GM19372 (cell line): ENCODE measurements around the gene KCNQ1.
A peak's percentile ranks its signal among the peaks of the same experiment; 100 is the strongest.

Experiments used
- ATAC-seq: cut with Tn5 transposase; IDR thresholded peaks from one replicate; pipeline ENCODE4 v1.9.1; 2021; ENCODE audit warnings: mild to moderate bottlenecking, low read depth, moderate library complexity; ENCODE audit not compliant: unreplicated experiment

KCNQ1 gene

GRCh38 chr11:2444821-2445745 lies at the start of gene KCNQ1:
KCNQ1 (plus strand) TSS chr11:2445008; CDS start chr11:2445099, 91 bp downstream.
- ATAC-seq = no peak

GRCh38 chr11:2395211-2395730 lies 49.5 kb upstream of the KCNQ1 start:
- no peak for ATAC-seq

- no peak for ATAC-seq
Measured at GRCh38 chr11:2395856-2396255, 49.0 kb upstream of the KCNQ1 start.

- ATAC-seq = no peak
Measured at GRCh38 chr11:2396471-2396870, 48.3 kb upstream of the KCNQ1 start.

- ATAC-seq = no peak
Measured at GRCh38 chr11:2397005-2397404, 47.8 kb upstream of the KCNQ1 start.

GRCh38 chr11:2398664-2399355 lies 46.0 kb upstream of the KCNQ1 start:
- no peak for ATAC-seq

GRCh38 chr11:2399488-2400068 lies 45.2 kb upstream of the KCNQ1 start:
- ATAC-seq = no peak

- peak; percentile 90 for ATAC-seq
Measured at GRCh38 chr11:2400069-2400761, 44.6 kb upstream of the KCNQ1 start, which contains the start of gene TSSC4. TSSC4 (plus strand) TSS chr11:2400750; CDS start chr11:2402634, 1,884 bp downstream.

GRCh38 chr11:2400762-2401435 lies 43.9 kb upstream of the KCNQ1 start:
- ATAC-seq = no peak

- ATAC-seq = no peak
Measured at GRCh38 chr11:2401436-2401984, 43.3 kb upstream of the KCNQ1 start.

GRCh38 chr11:2402106-2402505 lies 42.7 kb upstream of the KCNQ1 start:
- ATAC-seq = no peak

GRCh38 chr11:2402890-2403645 lies 41.7 kb upstream of the KCNQ1 start:
- no peak for ATAC-seq

GRCh38 chr11:2404735-2405196 lies 40.0 kb upstream of the KCNQ1 start:
- ATAC-seq = no peak

- no peak for ATAC-seq
Measured at GRCh38 chr11:2406451-2406850, 38.4 kb upstream of the KCNQ1 start.

- no peak for ATAC-seq
Measured at GRCh38 chr11:2406878-2407410, 37.9 kb upstream of the KCNQ1 start.

GRCh38 chr11:2408671-2409070 lies 36.1 kb upstream of the KCNQ1 start:
- no peak for ATAC-seq

- ATAC-seq = no peak
Measured at GRCh38 chr11:2409126-2409525, 35.7 kb upstream of the KCNQ1 start.
